GM12878 (cell line): Measurements from ENCODE around the gene PARP8. TPM values are rescaled to one million over a fixed set of nuclear protein-coding genes. Genes with fewer than 3 reads are reported as not detected.

Experiments
- ATAC-seq: fragments of 200-7000 bp; cut with Tn5 transposase; 3 replicates; pipeline ENCODE4 v1.9.1; 2020; ENCODE audit warnings: mild to moderate bottlenecking, moderate library complexity
- BruUV-seq: library from RNA; stranded (reverse); fragments of 400-500 nt; replicated peaks from 2 replicates; lab custom pipeline; 2021; lab: Mats Ljungman, UMichigan
- CTCF ChIA-PET: fragments of 300-600 bp; sonication (Branson Sonifier 250); formaldehyde crosslinking; extraction: SDS; loops from one replicate; lab custom pipeline; 2021; ENCODE audit warnings: inconsistent platforms; lab: Yijun Ruan, JAX
- POLR2A ChIA-PET: fragments of 350-600 bp; formaldehyde crosslinking; extraction: SDS; loops from one replicate; lab custom pipeline; 2021; ENCODE audit warnings: inconsistent platforms; lab: Charles Lee
- RAD21 ChIA-PET: fragments of 300-600 bp; sonication (Branson Sonifier 250); formaldehyde crosslinking; loops from one replicate; lab custom pipeline; 2023; ENCODE audit warnings: antibody characterized with exemption; ENCODE audit not compliant: unreplicated experiment; lab: Charles Lee
- SMC1A ChIA-PET: fragments of 300-600 bp; sonication (Branson Sonifier 250); formaldehyde crosslinking; loops from one replicate; lab custom pipeline; 2023; ENCODE audit not compliant: unreplicated experiment, uncharacterized antibody; lab: Charles Lee
- DNase-seq: peaks from one replicate; pipeline ENCODE4 v3.0.0-alpha.2; 2011; ENCODE audit warnings: low read depth, low spot score
- FAIRE-seq: peaks from 3 replicates; lab custom pipeline; 2011; peaks lifted over from hg19 to GRCh38; lab: Jason Lieb, UNC
- H2AFZ ChIP-seq: 2 replicates; pipeline ENCODE4 v1.6.0; 2011; ENCODE audit warnings: low read depth, low read length, control low read depth; ENCODE audit not compliant: control insufficient read depth
- H3K27ac ChIP-seq: 2 replicates; pipeline ENCODE4 v1.5.1; 2011; ENCODE audit warnings: control low read depth; ENCODE audit not compliant: control insufficient read depth, insufficient read depth
- H3K27me3 ChIP-seq, 2 experiments: replicated peaks in 1 of 2; 2 replicates each; pipeline versions ENCODE4 v1.6.0 to v1.6.1; 2011; ENCODE audit warnings: low read length in 1 of 2; ENCODE audit not compliant: control insufficient read depth in 2 of 2, insufficient read depth in 2 of 2
- H3K36me3 ChIP-seq, 2 experiments: 2 replicates each; pipeline ENCODE4 v1.5.1; 2011; ENCODE audit warnings: low read length in 1 of 2; ENCODE audit not compliant: control insufficient read depth in 2 of 2, insufficient read depth in 2 of 2
- H3K4me1 ChIP-seq: 2 replicates; pipeline ENCODE4 v1.6.1; 2011; ENCODE audit warnings: mild to moderate bottlenecking, low read length, moderate library complexity, mixed read lengths; ENCODE audit not compliant: control insufficient read depth, insufficient read depth
- H3K4me2 ChIP-seq: 2 replicates; pipeline ENCODE4 v1.6.0; 2011; ENCODE audit warnings: control low read depth; ENCODE audit not compliant: control insufficient read depth, insufficient read depth
- H3K4me3 ChIP-seq: fragments of 200-600 bp; sonication (generic); 2 replicates; pipeline ENCODE4 v1.5.1; 2016
- H3K79me2 ChIP-seq: 2 replicates; pipeline ENCODE4 v1.6.0; 2011; ENCODE audit warnings: low read length; ENCODE audit not compliant: control insufficient read depth, insufficient read depth
- H3K9ac ChIP-seq: 2 replicates; pipeline ENCODE4 v1.8.0; 2011; ENCODE audit warnings: low read length, control low read depth, mixed read lengths; ENCODE audit not compliant: control insufficient read depth, insufficient read depth
- H3K9me3 ChIP-seq: replicated peaks from 3 replicates; pipeline ENCODE4 v1.5.1; 2011; ENCODE audit warnings: mild to moderate bottlenecking, low read length; ENCODE audit not compliant: control insufficient read depth, insufficient read depth
- H4K20me1 ChIP-seq: 2 replicates; pipeline ENCODE4 v1.6.0; 2011; ENCODE audit not compliant: control insufficient read depth, insufficient read depth
- CUX1 ChIP-seq: IDR thresholded peaks from 2 replicates; pipeline ENCODE4 v1.6.1; 2012; ENCODE audit warnings: improper control_type of control experiment, low read depth, low read length; ENCODE audit not compliant: insufficient replicate concordance
- DPF2 ChIP-seq: fragments of 450-650 bp; IDR thresholded peaks from 2 replicates; pipeline ENCODE4 v1.6.1; 2017; ENCODE audit warnings: mild to moderate bottlenecking
- E2F8 ChIP-seq: fragments of 450-650 bp; IDR thresholded peaks from 2 replicates; pipeline ENCODE4 v1.6.1; 2018; ENCODE audit warnings: mild to moderate bottlenecking, low read depth, moderate library complexity; ENCODE audit not compliant: partially characterized antibody
- E4F1 ChIP-seq: fragments of 450-650 bp; IDR thresholded peaks from 2 replicates; pipeline ENCODE4 v1.6.1; 2018; ENCODE audit warnings: borderline replicate concordance, mild to moderate bottlenecking; ENCODE audit not compliant: partially characterized antibody
- LARP7 ChIP-seq: fragments of 450-650 bp; IDR thresholded peaks from 2 replicates; pipeline ENCODE4 v1.6.1; 2017; ENCODE audit warnings: mild to moderate bottlenecking
- NFYA ChIP-seq: IDR thresholded peaks from 2 replicates; pipeline ENCODE4 v1.6.1; 2011; ENCODE audit warnings: low read depth, mild to moderate bottlenecking, low read length, improper control_type of control experiment, borderline replicate concordance
- POU2F2 ChIP-seq: IDR thresholded peaks from 3 replicates; pipeline ENCODE4 v1.6.1; 2011; ENCODE audit warnings: low read depth, mild to moderate bottlenecking, low read length, borderline replicate concordance
- SIN3A ChIP-seq: IDR thresholded peaks from 2 replicates; pipeline ENCODE4 v1.6.1; 2012; ENCODE audit warnings: low read depth, low read length, improper control_type of control experiment
- SREBF1 ChIP-seq: IDR thresholded peaks from 2 replicates; pipeline ENCODE4 v1.6.1; 2012; ENCODE audit warnings: mild to moderate bottlenecking, low read length
- in situ Hi-C: fragments of 300-500 bp; cut with MboI; formaldehyde crosslinking; loops from 9 replicates; pipeline ENCODE4 v1.14.3; 2018; ENCODE audit warnings: mixed read lengths
- intact Hi-C: fragments of 100-400 bp; cut with micrococcal nuclease; formaldehyde crosslinking; loops from one replicate; pipeline ENCODE4 v1.14.2; 2022; ENCODE audit not compliant: unreplicated experiment
- polyA plus RNA-seq, 11 experiments: library from polyadenylated mRNA; depleted of rRNA in 4 of 11; unstranded in 6 of 11; stranded (reverse) in 5 of 11; fragments of >200 nt; fragmentation: Nextera tagmentation in 4 of 11; fragmentation: Illumina TruSeq in 1 of 11; extraction: Ambion mirVana in 4 of 11; extraction: Trizol in 1 of 11; gene quantifications; 1 replicate in 1 of 11; 2 replicates in 10 of 11; pipeline versions ENCODE4 v1.2.1 to v1.2.3, GENCODE V29; 2011 to 2016; ENCODE audit warnings: inconsistent platforms in 2 of 11, missing spikeins in 2 of 11, low read depth in 1 of 11
- total RNA-seq, 4 experiments: library from RNA; depleted of rRNA in 3 of 4; stranded (reverse); fragments of >200 nt in 3 of 4; fragmentation: Illumina TruSeq in 1 of 4; extraction: Trizol in 1 of 4; gene quantifications; 2 replicates each; pipeline versions ENCODE4 v1.2.1 to v1.2.3, GENCODE V29; 2013 to 2021

The PARP8 gene
- total and polyA plus RNA-seq, 10 of the 15 experiments (the other 5 are each of a cell fraction or from before 2014, with no cell fraction given): 9.1 to 65.2 (median 20.6) TPM

- BruUV-seq: no TSS peak
- Histone ChIP-seq H3K4me2 (peak overlapping the region; percentile 51; the same call in 1 of the 2 replicates), H3K79me2 (peaks cover 35% of the 10 kb centered on the region), H3K4me1 (peaks cover 4% of the 10 kb centered on the region; the same call in 1 of the 2 replicates), H3K27ac (no peak overlapping the region), H3K27me3 (no peaks in the 10 kb centered on the region), H2AFZ (no peak overlapping the region), H3K9me3 (no peaks in the 10 kb centered on the region), H3K4me3 (0 out of 2 replicates have a peak overlapping the region, but pooled peaks have one; percentile 81), H4K20me1 (no peaks in the 10 kb centered on the region), H3K36me3 (no peaks in the 10 kb centered on the region), H3K9ac (no peak overlapping the region)
- in situ Hi-C loops (loop anchor here (10.0 kb wide), 1 partner anchor 230 kb away; no protein-coding TSS in a partner anchor), intact Hi-C loops (loop anchor here (5.0 kb wide), 3 partner anchors 58 to 218 kb away; no protein-coding TSS in a partner anchor)
- ChIA-PET CTCF (no interaction called here), SMC1A (interaction anchor here (1.2 to 1.4 kb wide), 2 partner anchors 74 to 80 kb away, joined by 3 read pairs; no protein-coding TSS in a partner anchor), RAD21 (interaction anchor here (1.0 to 1.1 kb wide), 2 partner anchors 51 to 80 kb away, joined by 3 to 6 read pairs; no protein-coding TSS in a partner anchor), POLR2A (interaction anchor here (1.1 kb wide), 1 partner anchor 80 kb away, joined by 3 read pairs; no protein-coding TSS in a partner anchor)
- ATAC-seq (peak; percentile 14; the same call in 1 of the 3 replicates), DNase-seq (no peak), FAIRE-seq (no peak)
- TF ChIP-seq SIN3A (no peak), POU2F2 (no peak), E4F1 (no peak), DPF2 (no peak), NFYA (no peak), LARP7 (no peak), SREBF1 (no peak), E2F8 (no peak), CUX1 (no peak)
Measured at GRCh38 chr5:50665091-50665490, 1.3 kb upstream of the PARP8 start.
